ENCODE measurements around the gene ZEB1.
"Not testable (repeated sequence)": the region's sequence is repeated elsewhere in the genome, so short reads cannot be mapped to it uniquely, and the experiment has no call there.

ZEB1 gene

GRCh38 chr10:31347705-31348104, 28.7 kb downstream of the ZEB1 start:
- TF ChIP-seq CTCF (IDR thresholded peaks at IDR 0.05; ENCODE audit: low read depth, low read length) = no peak
- TF ChIP-seq MYC (IDR thresholded peaks at IDR 0.05; ENCODE audit: low read depth, low read length) = no peak
- no peak for TF ChIP-seq POLR2A (IDR thresholded peaks at IDR 0.05; ENCODE audit: extremely low read depth, insufficient read length)
- TF ChIP-seq, protein P1, sequence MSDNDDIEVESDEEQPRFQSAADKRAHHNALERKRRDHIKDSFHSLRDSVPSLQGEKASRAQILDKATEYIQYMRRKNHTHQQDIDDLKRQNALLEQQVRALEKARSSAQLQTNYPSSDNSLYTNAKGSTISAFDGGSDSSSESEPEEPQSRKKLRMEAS (IDR thresholded peaks at IDR 0.05; ENCODE audit: low read depth, low read length) = no peak
- DNase-seq (ENCODE audit: low read depth) = no peak
- H3K4me3 ChIP-seq (ENCODE audit: low read depth, low read length) = no peak overlapping the region

DNA sequence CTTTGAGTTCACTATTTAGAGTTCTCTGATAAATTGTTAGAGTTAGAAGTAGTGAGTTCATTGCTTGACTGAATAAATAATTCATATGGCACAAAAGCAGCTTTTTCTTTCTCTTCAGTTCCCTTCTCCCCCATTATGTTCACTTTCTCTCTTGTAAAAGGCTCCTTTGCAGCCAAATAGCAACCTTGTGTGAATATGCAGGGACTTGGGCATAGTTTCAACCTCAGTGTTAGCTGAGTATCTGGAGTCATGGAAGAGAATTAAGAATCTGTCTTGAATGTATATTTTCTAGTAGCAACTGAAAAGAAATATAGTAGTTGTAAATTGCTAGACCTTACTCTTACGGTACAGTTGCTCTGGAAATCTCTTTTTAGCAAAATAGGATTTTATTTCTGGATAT, 31.9 kb downstream of the ZEB1 start:
- no peak overlapping the region for H3K4me3 ChIP-seq (ENCODE audit: low read depth, low read length)
- no peak for DNase-seq (ENCODE audit: low read depth)
- no peak for TF ChIP-seq MYC (IDR thresholded peaks at IDR 0.05; ENCODE audit: low read depth, low read length)

GRCh38 chr10:31352436-31353226, 33.6 kb downstream of the ZEB1 start:
- no peak for DNase-seq (ENCODE audit: low read depth)
- TF ChIP-seq POLR2A (IDR thresholded peaks at IDR 0.05; ENCODE audit: extremely low read depth, insufficient read length) (no peak), MYC (IDR thresholded peaks at IDR 0.05; ENCODE audit: low read depth, low read length) (no peak), CTCF (IDR thresholded peaks at IDR 0.05; ENCODE audit: low read depth, low read length) (no peak)
- TF ChIP-seq, protein P1 (IDR thresholded peaks at IDR 0.05; ENCODE audit: low read depth, low read length) = no peak
- no peak overlapping the region for H3K4me3 ChIP-seq (ENCODE audit: low read depth, low read length)

DNA sequence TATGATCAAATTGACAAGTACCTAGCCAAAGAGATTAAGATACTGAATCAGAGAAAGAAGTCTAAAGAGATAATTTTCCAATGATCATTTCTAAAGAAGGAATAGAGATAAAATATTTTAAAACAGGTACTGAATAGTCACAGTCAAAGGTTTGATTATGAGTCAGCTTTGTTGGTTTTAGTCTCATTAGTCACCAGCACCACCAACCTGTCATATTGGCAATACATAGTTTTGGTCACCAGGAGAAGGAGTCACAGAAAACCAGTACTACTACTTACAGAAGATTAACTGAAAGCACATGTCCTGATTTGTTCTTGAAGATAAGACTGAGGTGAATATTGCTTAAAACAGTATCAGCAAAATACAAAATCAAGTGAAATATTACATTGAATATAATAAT, 34.6 kb downstream of the ZEB1 start:
- no peak overlapping the region for H3K4me3 ChIP-seq (ENCODE audit: low read depth, low read length)
- DNase-seq (ENCODE audit: low read depth) = peak; percentile 57
- TF ChIP-seq POLR2A (IDR thresholded peaks at IDR 0.05; ENCODE audit: extremely low read depth, insufficient read length) = no peak
- TF ChIP-seq, protein P1 (IDR thresholded peaks at IDR 0.05; ENCODE audit: low read depth, low read length) = no peak

- no peak for DNase-seq (ENCODE audit: low read depth)
- TF ChIP-seq, protein P1 (IDR thresholded peaks at IDR 0.05; ENCODE audit: low read depth, low read length) = no peak
- TF ChIP-seq POLR2A (IDR thresholded peaks at IDR 0.05; ENCODE audit: extremely low read depth, insufficient read length) (no peak), CTCF (IDR thresholded peaks at IDR 0.05; ENCODE audit: low read depth, low read length) (no peak), MYC (IDR thresholded peaks at IDR 0.05; ENCODE audit: low read depth, low read length) (no peak)
- H3K4me3 ChIP-seq (ENCODE audit: low read depth, low read length) = no peak overlapping the region
These were observed 39.8 kb downstream of the ZEB1 start for GRCh38 chr10:31358688-31359330.

- no peak overlapping the region for H3K4me3 ChIP-seq (ENCODE audit: low read depth, low read length)
- DNase-seq (ENCODE audit: low read depth) = no peak
- no peak for TF ChIP-seq POLR2A (IDR thresholded peaks at IDR 0.05; ENCODE audit: extremely low read depth, insufficient read length)
- no peak for TF ChIP-seq CTCF (IDR thresholded peaks at IDR 0.05; ENCODE audit: low read depth, low read length)
- TF ChIP-seq, protein P1 (IDR thresholded peaks at IDR 0.05; ENCODE audit: low read depth, low read length) = no peak
- no peak for TF ChIP-seq MYC (IDR thresholded peaks at IDR 0.05; ENCODE audit: low read depth, low read length)
These were observed 41.0 kb downstream of the ZEB1 start for GRCh38 chr10:31359979-31360378.

DNA sequence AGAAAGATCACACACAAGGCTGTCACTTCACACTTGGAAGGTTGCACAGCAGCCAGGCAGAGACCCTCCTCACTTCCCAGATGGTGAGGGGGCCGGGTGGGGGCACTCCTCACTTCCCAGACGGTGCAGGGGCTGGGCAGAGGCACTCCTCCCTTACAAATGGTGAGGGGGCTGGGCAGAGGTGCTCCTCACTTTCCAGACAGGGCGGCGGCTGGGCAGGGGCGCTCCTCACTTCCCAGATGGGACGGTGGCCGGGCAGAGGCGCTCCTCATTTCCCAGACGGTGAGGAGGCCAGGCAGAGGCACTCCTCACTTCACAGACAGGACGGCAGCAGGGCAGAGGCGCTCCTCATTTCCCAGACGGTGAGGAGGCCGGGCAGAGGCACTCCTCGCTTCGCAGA, 42.5 kb downstream of the ZEB1 start:
- H3K4me3 ChIP-seq (ENCODE audit: low read depth, low read length); DNase-seq (ENCODE audit: low read depth): not testable (repeated sequence)

All from NB4 (cell line).